HepG2 (cell line): Measurements from ENCODE around the gene LDLRAD3. TPM values are rescaled to one million over a fixed set of nuclear protein-coding genes. Genes with fewer than 3 reads are reported as not detected.

ENCODE experiments used
- ATAC-seq: fragments of 200-7000 bp; cut with Tn5 transposase; 3 replicates; pipeline ENCODE4 v1.9.1; 2020; ENCODE audit warnings: mild to moderate bottlenecking, moderate library complexity
- BruUV-seq: library from RNA; stranded (reverse); fragments of 400-500 nt; replicated peaks from 2 replicates; lab custom pipeline; 2021; lab: Mats Ljungman, UMichigan
- CTCF ChIA-PET: fragments of 300-600 bp; formaldehyde crosslinking; extraction: SDS; loops from one replicate; lab custom pipeline; 2021; ENCODE audit warnings: low total read pairs, inconsistent platforms, low intra/inter-chr PET ratio; lab: Yijun Ruan, JAX
- POLR2A ChIA-PET: fragments of 350-600 bp; sonication (Branson Sonifier 250); formaldehyde crosslinking; loops from one replicate; lab custom pipeline; 2020; ENCODE audit warnings: antibody characterized with exemption, inconsistent platforms; lab: Yijun Ruan, JAX
- DNase-seq: peaks from one replicate; pipeline ENCODE4 v3.0.0-alpha.2; 2015; ENCODE audit warnings: low spot score
- FAIRE-seq: peaks from 3 replicates; lab custom pipeline; 2011; peaks lifted over from hg19 to GRCh38; lab: Jason Lieb, UNC
- H2AFZ ChIP-seq: one replicate; pipeline ENCODE4 v1.6.1; 2011; ENCODE audit warnings: low read length, inconsistent platforms
- H3K27ac ChIP-seq: fragments of 300-600 bp; 3 replicates; pipeline ENCODE4 v1.8.0; 2011; ENCODE audit warnings: mixed run types, mild to moderate bottlenecking, mixed read lengths, low read length, inconsistent platforms; ENCODE audit not compliant: insufficient read depth; ENCODE audit errors: extremely low read length
- H3K27me3 ChIP-seq, 2 experiments: fragments of 200-600 bp in 1 of 2; 2 replicates in 1 of 2; 3 replicates in 1 of 2; pipeline versions ENCODE4 v1.6.0 to v1.8.0; 2011; ENCODE audit warnings: low read length in 2 of 2, mild to moderate bottlenecking in 2 of 2, moderate library complexity in 2 of 2, inconsistent platforms in 1 of 2; ENCODE audit not compliant: insufficient read depth in 2 of 2, control insufficient read depth in 1 of 2
- H3K36me3 ChIP-seq, 2 experiments: fragments of 200-600 bp in 1 of 2; replicated peaks in 1 of 2; 2 replicates in 1 of 2; 3 replicates in 1 of 2; pipeline versions ENCODE4 v1.5.1 to v1.8.0; 2011; ENCODE audit warnings: low read length in 2 of 2, inconsistent platforms in 1 of 2; ENCODE audit not compliant: insufficient read depth in 2 of 2, control insufficient read depth in 1 of 2
- H3K4me1 ChIP-seq: 2 replicates; pipeline ENCODE4 v1.5.1; 2012; ENCODE audit warnings: low read length, inconsistent platforms; ENCODE audit not compliant: insufficient read depth
- H3K4me2 ChIP-seq: 2 replicates; pipeline ENCODE4 v1.6.0; 2011; ENCODE audit warnings: low read depth, low read length, inconsistent platforms
- H3K4me3 ChIP-seq, 3 experiments: fragments of 200-600 bp in 1 of 3; sonication (generic), shearing (Covaris generic) in 1 of 3; replicated peaks in 1 of 3; 2 replicates each; pipeline ENCODE4 v1.5.1; 2011 to 2016; ENCODE audit warnings: low read length in 3 of 3, inconsistent platforms in 2 of 3, low read depth in 2 of 3, mild to moderate bottlenecking in 2 of 3, control low read depth in 1 of 3, mixed read lengths in 1 of 3; ENCODE audit not compliant: insufficient read depth in 1 of 3
- H3K79me2 ChIP-seq: one replicate; pipeline ENCODE4 v1.6.1; 2011; ENCODE audit warnings: low read length, inconsistent platforms; ENCODE audit not compliant: insufficient read depth
- H3K9ac ChIP-seq: 2 replicates; pipeline ENCODE4 v1.6.0; 2011; ENCODE audit warnings: mild to moderate bottlenecking, low read depth, low read length, inconsistent platforms; ENCODE audit not compliant: insufficient read depth
- H3K9me3 ChIP-seq: 2 replicates; pipeline ENCODE4 v1.5.1; 2012; ENCODE audit warnings: mild to moderate bottlenecking, low read length
- H4K20me1 ChIP-seq: 2 replicates; pipeline ENCODE4 v1.6.0; 2011; ENCODE audit warnings: inconsistent platforms, mild to moderate bottlenecking, low read length, moderate library complexity; ENCODE audit not compliant: insufficient read depth
- BHLHE40 ChIP-seq: IDR thresholded peaks from 2 replicates; pipeline ENCODE4 v1.6.1; 2011; ENCODE audit warnings: low read length, improper control_type of control experiment
- ELK4 ChIP-seq: sonication (generic); formaldehyde crosslinking; IDR thresholded peaks from 2 replicates; pipeline ENCODE4 v1.9.0; 2021; ENCODE audit warnings: missing genetic modification reagents, borderline replicate concordance
- GLMP ChIP-seq: sonication (generic); formaldehyde crosslinking; IDR thresholded peaks from 2 replicates; pipeline ENCODE4 v1.9.0; 2021; ENCODE audit warnings: missing genetic modification reagents, mild to moderate bottlenecking, borderline replicate concordance
- KLF6 ChIP-seq: IDR thresholded peaks from 2 replicates; pipeline ENCODE4 v1.8.0; 2016; ENCODE audit warnings: missing biosample characterization, missing genetic modification reagents
- MEF2D ChIP-seq: sonication (generic); formaldehyde crosslinking; IDR thresholded peaks from 2 replicates; pipeline ENCODE4 v1.5.1; 2020; ENCODE audit warnings: mild to moderate bottlenecking, missing genetic modification reagents
- ZKSCAN1 ChIP-seq: fragments of 150-350 bp; IDR thresholded peaks from 2 replicates; pipeline ENCODE4 v1.6.1; 2014; ENCODE audit warnings: low read length
- ZNF335 ChIP-seq: sonication (generic); formaldehyde crosslinking; IDR thresholded peaks from 2 replicates; pipeline ENCODE4 v1.4.0; 2020; ENCODE audit warnings: missing genetic modification reagents
- ZNF484 ChIP-seq: sonication (generic); formaldehyde crosslinking; IDR thresholded peaks from 2 replicates; pipeline ENCODE4 v1.5.1; 2020; ENCODE audit warnings: mild to moderate bottlenecking, low read depth, missing genetic modification reagents, borderline replicate concordance
- ZNF614 ChIP-seq: IDR thresholded peaks from 2 replicates; pipeline ENCODE4 v1.6.1; 2018; ENCODE audit warnings: missing biosample characterization, missing genetic modification reagents, inconsistent platforms, borderline replicate concordance
- ZNF674 ChIP-seq: sonication (generic); formaldehyde crosslinking; IDR thresholded peaks from 2 replicates; pipeline ENCODE4 v1.5.0; 2020; ENCODE audit warnings: low read depth, mild to moderate bottlenecking, missing genetic modification reagents
- ZNF879 ChIP-seq: sonication (generic); formaldehyde crosslinking; IDR thresholded peaks from 2 replicates; pipeline ENCODE4 v1.8.1; 2023; ENCODE audit warnings: missing genetic modification reagents
- ZSCAN25 ChIP-seq: sonication (generic); formaldehyde crosslinking; IDR thresholded peaks from 2 replicates; pipeline ENCODE4 v1.8.0; 2022; ENCODE audit warnings: mild to moderate bottlenecking, missing genetic modification reagents
- WGBS: methylation state at CpG from one replicate; pipeline ENCODE4 v1.1.6; 2017; ENCODE audit warnings: low lambda C conversion rate; 5-methylcytosine and 5-hydroxymethylcytosine counted together
- in situ Hi-C: cut with HindIII; loops from 2 replicates; pipeline ENCODE4 v1.10.0; 2017; ENCODE audit warnings: low pct_unique_long_range_greater_than_20kb; ENCODE audit not compliant: extremely low pct_ligation_motif_present
- intact Hi-C: fragments of 100-400 bp; cut with micrococcal nuclease; formaldehyde crosslinking; loops from one replicate; pipeline ENCODE4 v1.10.0; 2022; ENCODE audit not compliant: unreplicated experiment
- polyA plus RNA-seq, 8 experiments: library from polyadenylated mRNA; depleted of rRNA in 3 of 8; stranded (reverse) in 7 of 8; unstranded in 1 of 8; fragments of >200 nt; fragmentation: Illumina TruSeq in 4 of 8; extraction: Trizol in 4 of 8; gene quantifications; 2 replicates each; pipeline versions ENCODE4 v1.2.1 to v1.2.3, GENCODE V29; 2011 to 2016; ENCODE audit warnings: low read depth in 4 of 8, missing spikeins in 1 of 8, mixed read lengths in 1 of 8; ENCODE audit not compliant: insufficient read depth in 1 of 8
- total RNA-seq, 5 experiments: library from RNA; depleted of rRNA; stranded (reverse); fragments of >200 nt; fragmentation: Illumina TruSeq; extraction: Trizol; gene quantifications; 2 replicates each; pipeline ENCODE4 v1.2.3, GENCODE V29; 2016; ENCODE audit warnings: low read depth in 1 of 5
- TF ChIP-seq, protein P1 (sequence below): sonication (generic); formaldehyde crosslinking; IDR thresholded peaks from 2 replicates; pipeline ENCODE4 v1.5.0; 2020; ENCODE audit warnings: missing genetic modification reagents

LDLRAD3 gene
- total and polyA plus RNA-seq, 2 of the 13 experiments (the other 11 are each of a cell fraction or from before 2014, with no cell fraction given): 0.50 to 0.60 TPM

GRCh38 chr11:36051235-36052144 is 107.6 kb downstream of the LDLRAD3 start:
- ATAC-seq: no peak
- no peak for DNase-seq
- no peak for FAIRE-seq
- Histone ChIP-seq H3K9ac (no peak overlapping the region), H3K27ac (no peak overlapping the region), H3K27me3 (no peaks in the 10 kb centered on the region), H3K36me3 (no peaks in the 10 kb centered on the region), H3K79me2 (no peaks in the 10 kb centered on the region), H3K4me2 (no peak overlapping the region), H3K9me3 (no peaks in the 10 kb centered on the region), H4K20me1 (no peaks in the 10 kb centered on the region), H3K4me1 (no peaks in the 10 kb centered on the region), H3K4me3 (no peak overlapping the region), H2AFZ (no peak overlapping the region)
- TF ChIP-seq MEF2D (CRISPR knock-in tag): no peak
- no peak for TF ChIP-seq ZNF484 (CRISPR knock-in tag)
- ChIA-PET POLR2A (no interaction called here), CTCF (no interaction called here)
- in situ Hi-C loops (no loop called here), intact Hi-C loops (no loop called here)
- no TSS peak for BruUV-seq
- 8% methylated on average over 8 of the region's 8 CpGs for WGBS

DNA sequence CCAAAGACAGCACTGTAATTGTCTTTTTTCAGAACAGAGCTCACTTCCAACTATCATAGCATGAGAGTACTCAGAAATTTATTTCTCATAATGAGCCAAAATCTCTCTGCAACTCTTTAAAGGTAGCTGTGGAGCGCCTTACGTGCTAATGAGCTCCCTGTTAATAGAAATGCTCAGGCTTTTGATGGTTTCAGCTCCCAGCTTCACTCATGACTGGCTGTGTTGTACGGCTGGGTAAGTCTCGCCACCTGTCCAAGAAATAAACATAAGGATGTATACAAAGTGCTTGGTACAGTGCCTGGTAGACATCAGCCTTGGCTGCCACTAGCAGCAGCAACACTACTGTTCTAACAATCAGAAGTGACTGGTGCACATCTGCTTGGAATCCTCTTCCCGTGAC is 109.4 kb downstream of the LDLRAD3 start:
- DNase-seq (no peak), FAIRE-seq (no peak), ATAC-seq (no peak)
- Histone ChIP-seq H3K27me3 (no peaks in the 10 kb centered on the region; a peak in 1 of 5 replicates), H3K4me2 (no peak overlapping the region), H3K36me3 (no peaks in the 10 kb centered on the region), H3K79me2 (no peaks in the 10 kb centered on the region), H3K4me1 (no peaks in the 10 kb centered on the region), H4K20me1 (no peaks in the 10 kb centered on the region), H3K9me3 (no peaks in the 10 kb centered on the region), H3K4me3 (no peak overlapping the region), H3K27ac (no peak overlapping the region), H3K9ac (no peak overlapping the region), H2AFZ (no peak overlapping the region)
- ChIA-PET POLR2A (no interaction called here), CTCF (no interaction called here)
- WGBS: 10% methylated on average over 5 of the region's 5 CpGs
- intact Hi-C loops (no loop called here), in situ Hi-C loops (no loop called here)
- BruUV-seq: no TSS peak
- TF ChIP-seq ELK4: no peak
- TF ChIP-seq, protein P1, sequence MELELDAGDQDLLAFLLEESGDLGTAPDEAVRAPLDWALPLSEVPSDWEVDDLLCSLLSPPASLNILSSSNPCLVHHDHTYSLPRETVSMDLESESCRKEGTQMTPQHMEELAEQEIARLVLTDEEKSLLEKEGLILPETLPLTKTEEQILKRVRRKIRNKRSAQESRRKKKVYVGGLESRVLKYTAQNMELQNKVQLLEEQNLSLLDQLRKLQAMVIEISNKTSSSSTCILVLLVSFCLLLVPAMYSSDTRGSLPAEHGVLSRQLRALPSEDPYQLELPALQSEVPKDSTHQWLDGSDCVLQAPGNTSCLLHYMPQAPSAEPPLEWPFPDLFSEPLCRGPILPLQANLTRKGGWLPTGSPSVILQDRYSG (CRISPR knock-in tag): no peak
- TF ChIP-seq ZNF614 (CRISPR knock-in tag): no peak
- no peak for TF ChIP-seq ZNF879 (CRISPR knock-in tag)
- TF ChIP-seq BHLHE40: no peak
- TF ChIP-seq ZNF674 (CRISPR knock-in tag): no peak
- no peak for TF ChIP-seq ZNF335
- TF ChIP-seq ZKSCAN1: no peak
- TF ChIP-seq GLMP (CRISPR knock-in tag): no peak
- TF ChIP-seq KLF6 (CRISPR knock-in tag): no peak
- TF ChIP-seq ZSCAN25 (CRISPR knock-in tag): no peak
